Midbrain (tissue), 1 donor: ENCODE measurements around the gene TMEM132A.

Experiments used
- DNase-seq: peaks from one replicate; lab custom pipeline; 2025; lab: John Stamatoyannopoulos, UW

The TMEM132A gene

GRCh38 chr11:60921777-60922335 lies 2.4 kb upstream of the TMEM132A start:
- DNase-seq: no peak

GRCh38 chr11:60922906-60923305 lies 1.4 kb upstream of the TMEM132A start:
- DNase-seq: no peak

GRCh38 chr11:60923326-60923725 lies 934 bp upstream of the TMEM132A start:
- DNase-seq: no peak

GRCh38 chr11:60923800-60924109 lies 505 bp upstream of the TMEM132A start:
- no peak for DNase-seq

- no peak for DNase-seq
Observed at GRCh38 chr11:60924906-60925853, 920 bp downstream of the TMEM132A start.

- no peak for DNase-seq
Observed at GRCh38 chr11:60925868-60926267, 1.6 kb downstream of the TMEM132A start.

GRCh38 chr11:60926500-60926899 lies 2.2 kb downstream of the TMEM132A start:
- peak; percentile 18 for DNase-seq

GRCh38 chr11:60927061-60927592 lies 2.9 kb downstream of the TMEM132A start:
- DNase-seq: no peak

- DNase-seq: no peak
Observed at GRCh38 chr11:60927600-60927999, 3.3 kb downstream of the TMEM132A start.

- DNase-seq: no peak
Observed at GRCh38 chr11:60928563-60929001, 4.3 kb downstream of the TMEM132A start.

GRCh38 chr11:60929764-60930163 lies 5.5 kb downstream of the TMEM132A start:
- DNase-seq: no peak

- DNase-seq: no peak
Observed at GRCh38 chr11:60930394-60930793, 6.1 kb downstream of the TMEM132A start.

- DNase-seq: no peak
Observed at GRCh38 chr11:60931917-60932316, 7.7 kb downstream of the TMEM132A start.

- DNase-seq: no peak
Observed at GRCh38 chr11:60932605-60933356, 8.5 kb downstream of the TMEM132A start.

- DNase-seq: no peak
Observed at GRCh38 chr11:60933416-60934123, 9.3 kb downstream of the TMEM132A start.

- DNase-seq: no peak
Observed at GRCh38 chr11:60934124-60934789, 10.0 kb downstream of the TMEM132A start.

GRCh38 chr11:60934790-60935605 lies 10.7 kb downstream of the TMEM132A start:
- DNase-seq: no peak

GRCh38 chr11:60935676-60936442 lies 11.6 kb downstream of the TMEM132A start:
- no peak for DNase-seq

- DNase-seq: no peak
Observed at GRCh38 chr11:60936467-60937143, 12.3 kb downstream of the TMEM132A start.
